ENCODE data around the gene FARP1. TPM values are rescaled to one million over a fixed set of nuclear protein-coding genes. Genes with fewer than 3 reads are reported as not detected.

The FARP1 gene
- total and polyA plus RNA-seq, 2 donors: 5.8 to 7.5 TPM

GRCh38 chr13:98103531-98103930 lies 39.4 kb upstream of the FARP1 start:
- Histone ChIP-seq H3K4me3 (ENCODE audit: low read length in 2 of 2) (no peak overlapping the region), H3K27me3 (ENCODE audit: control insufficient read depth in 2 of 2, insufficient read depth in 1 of 2, low read length in 1 of 2) (no peaks in the 10 kb centered on the region), H3K9me3 (ENCODE audit: control insufficient read depth in 2 of 2, insufficient read depth in 1 of 2, low read length in 1 of 2) (no peaks in the 10 kb centered on the region), H3K27ac (ENCODE audit: low read depth in 1 of 2, low read length in 1 of 2) (no peak overlapping the region), H3K4me1 (ENCODE audit: control insufficient read depth in 2 of 2, insufficient read depth in 2 of 2, low read length in 2 of 2) (no peaks in the 10 kb centered on the region), H3K36me3 (ENCODE audit: control insufficient read depth in 2 of 2, insufficient read depth in 2 of 2, low read length in 1 of 2) (no peaks in the 10 kb centered on the region)
- 93% methylated on average over 2 of the region's 2 CpGs for WGBS
- no peak for DNase-seq (ENCODE audit: low read depth in 6 of 9, low spot score in 9 of 9)

GRCh38 chr13:98103942-98104880 lies 38.7 kb upstream of the FARP1 start:
- no peaks in the 10 kb centered on the region for H3K9me3 ChIP-seq (ENCODE audit: control insufficient read depth in 2 of 2, insufficient read depth in 1 of 2, low read length in 1 of 2)
- H3K4me1 ChIP-seq (ENCODE audit: control insufficient read depth in 2 of 2, insufficient read depth in 2 of 2, low read length in 2 of 2): no peaks in the 10 kb centered on the region
- H3K36me3 ChIP-seq (ENCODE audit: control insufficient read depth in 2 of 2, insufficient read depth in 2 of 2, low read length in 1 of 2): no peaks in the 10 kb centered on the region
- WGBS: 86% methylated on average over 10 of the region's 10 CpGs
- DNase-seq (ENCODE audit: low read depth in 6 of 9, low spot score in 9 of 9): no peak
- H3K4me3 ChIP-seq (ENCODE audit: low read length in 2 of 2): no peak overlapping the region
- no peaks in the 10 kb centered on the region for H3K27me3 ChIP-seq (ENCODE audit: control insufficient read depth in 2 of 2, insufficient read depth in 1 of 2, low read length in 1 of 2)
- no peak overlapping the region for H3K27ac ChIP-seq (ENCODE audit: low read depth in 1 of 2, low read length in 1 of 2)

GRCh38 chr13:98105929-98106336 lies 37.0 kb upstream of the FARP1 start:
- Histone ChIP-seq H3K27me3 (ENCODE audit: control insufficient read depth in 2 of 2, insufficient read depth in 1 of 2, low read length in 1 of 2) (no peaks in the 10 kb centered on the region), H3K27ac (ENCODE audit: low read depth in 1 of 2, low read length in 1 of 2) (no peak overlapping the region), H3K4me1 (ENCODE audit: control insufficient read depth in 2 of 2, insufficient read depth in 2 of 2, low read length in 2 of 2) (no peaks in the 10 kb centered on the region), H3K9me3 (ENCODE audit: control insufficient read depth in 2 of 2, insufficient read depth in 1 of 2, low read length in 1 of 2) (no peaks in the 10 kb centered on the region), H3K36me3 (ENCODE audit: control insufficient read depth in 2 of 2, insufficient read depth in 2 of 2, low read length in 1 of 2) (no peaks in the 10 kb centered on the region), H3K4me3 (ENCODE audit: low read length in 2 of 2) (no peak overlapping the region)
- WGBS: 51% methylated on average over 3 of the region's 3 CpGs
- no peak for DNase-seq (ENCODE audit: low read depth in 6 of 9, low spot score in 9 of 9)

DNA sequence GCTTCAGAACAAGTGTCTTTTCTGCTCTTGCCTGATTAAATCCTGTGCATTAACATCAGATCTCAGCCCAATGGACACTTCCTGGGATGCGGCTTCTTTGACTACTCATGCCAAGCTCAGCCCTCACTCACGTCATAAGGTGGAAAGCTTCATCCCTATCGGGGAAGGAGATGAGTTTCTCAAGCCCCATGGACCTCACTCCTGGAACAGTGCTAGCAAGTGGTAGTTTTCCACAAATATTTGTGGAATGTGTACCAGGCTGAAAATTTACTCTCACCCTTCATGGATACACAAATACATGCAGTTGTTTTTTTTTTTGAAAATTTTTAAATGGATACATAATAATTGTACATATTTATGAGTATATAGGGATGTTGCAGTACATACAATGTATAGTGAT lies 34.6 kb upstream of the FARP1 start:
- H3K9me3 ChIP-seq (ENCODE audit: control insufficient read depth in 2 of 2, insufficient read depth in 1 of 2, low read length in 1 of 2): no peaks in the 10 kb centered on the region
- no peak for DNase-seq (ENCODE audit: low read depth in 6 of 9, low spot score in 9 of 9)
- no peaks in the 10 kb centered on the region for H3K36me3 ChIP-seq (ENCODE audit: control insufficient read depth in 2 of 2, insufficient read depth in 2 of 2, low read length in 1 of 2)
- H3K4me3 ChIP-seq (ENCODE audit: low read length in 2 of 2): no peak overlapping the region
- H3K4me1 ChIP-seq (ENCODE audit: control insufficient read depth in 2 of 2, insufficient read depth in 2 of 2, low read length in 2 of 2): no peaks in the 10 kb centered on the region
- no peak overlapping the region for H3K27ac ChIP-seq (ENCODE audit: low read depth in 1 of 2, low read length in 1 of 2)
- H3K27me3 ChIP-seq (ENCODE audit: control insufficient read depth in 2 of 2, insufficient read depth in 1 of 2, low read length in 1 of 2): no peaks in the 10 kb centered on the region
- 97% methylated on average over 3 of the region's 3 CpGs for WGBS

DNA sequence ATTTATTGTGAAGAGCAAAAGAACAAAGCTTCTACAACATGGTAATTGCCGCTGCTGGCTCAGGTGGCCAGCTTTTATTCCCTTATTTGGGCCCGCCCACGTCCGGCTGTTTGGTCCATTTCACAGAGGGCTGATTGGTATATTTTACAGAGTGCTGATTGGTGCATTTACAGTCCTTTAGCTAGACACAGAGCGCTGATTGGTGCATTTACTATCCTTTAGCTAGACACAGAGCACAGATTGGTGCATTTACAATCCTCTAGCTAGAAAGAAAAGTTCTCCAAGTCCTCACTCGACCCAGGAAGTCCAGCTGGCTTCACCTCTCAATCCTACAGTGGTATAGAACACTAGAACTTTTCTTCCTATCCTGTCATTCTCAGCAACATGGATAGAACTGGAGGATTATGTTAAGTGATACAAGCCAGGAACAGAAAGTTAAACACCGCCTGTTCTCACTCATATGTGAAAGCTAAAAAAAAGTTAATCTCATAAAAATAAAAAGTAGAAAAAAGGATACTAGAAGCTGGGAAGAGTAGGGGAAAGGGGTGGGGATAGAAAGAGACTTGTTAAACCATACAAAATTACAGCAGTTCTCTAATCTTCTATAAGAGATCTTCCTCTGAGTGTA lies 33.6 kb upstream of the FARP1 start:
- no peak overlapping the region for H3K27ac ChIP-seq (ENCODE audit: low read depth in 1 of 2, low read length in 1 of 2)
- H3K4me1 ChIP-seq (ENCODE audit: control insufficient read depth in 2 of 2, insufficient read depth in 2 of 2, low read length in 2 of 2): no peaks in the 10 kb centered on the region
- 92% methylated on average over 7 of the region's 7 CpGs for WGBS
- no peak for DNase-seq (ENCODE audit: low read depth in 6 of 9, low spot score in 9 of 9)
- no peak overlapping the region for H3K4me3 ChIP-seq (ENCODE audit: low read length in 2 of 2)
- H3K27me3 ChIP-seq (ENCODE audit: control insufficient read depth in 2 of 2, insufficient read depth in 1 of 2, low read length in 1 of 2): no peaks in the 10 kb centered on the region
- no peaks in the 10 kb centered on the region for H3K9me3 ChIP-seq (ENCODE audit: control insufficient read depth in 2 of 2, insufficient read depth in 1 of 2, low read length in 1 of 2)
- H3K36me3 ChIP-seq (ENCODE audit: control insufficient read depth in 2 of 2, insufficient read depth in 2 of 2, low read length in 1 of 2): no peaks in the 10 kb centered on the region

DNA sequence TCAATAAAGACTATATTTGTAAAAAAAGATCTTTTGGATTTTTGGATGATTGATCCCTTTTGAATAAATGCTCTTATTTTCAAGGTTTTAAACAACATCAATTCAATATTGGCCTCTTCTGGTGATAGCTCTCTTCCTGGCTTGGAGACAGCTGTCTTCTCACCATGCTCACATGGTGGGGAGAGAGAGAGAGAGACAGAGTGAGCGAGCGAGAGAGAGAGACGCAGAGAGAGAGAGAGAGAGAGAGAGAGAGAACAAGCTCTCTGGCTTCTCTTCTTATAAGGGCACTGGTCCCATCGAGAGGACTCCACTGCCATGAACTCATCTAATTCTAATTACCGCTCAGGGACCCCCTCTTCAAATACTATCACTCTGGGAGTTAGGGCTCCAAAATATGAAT lies 32.1 kb upstream of the FARP1 start:
- Histone ChIP-seq H3K36me3 (ENCODE audit: control insufficient read depth in 2 of 2, insufficient read depth in 2 of 2, low read length in 1 of 2) (no peaks in the 10 kb centered on the region), H3K27me3 (ENCODE audit: control insufficient read depth in 2 of 2, insufficient read depth in 1 of 2, low read length in 1 of 2) (no peaks in the 10 kb centered on the region), H3K9me3 (ENCODE audit: control insufficient read depth in 2 of 2, insufficient read depth in 1 of 2, low read length in 1 of 2) (no peaks in the 10 kb centered on the region), H3K4me1 (ENCODE audit: control insufficient read depth in 2 of 2, insufficient read depth in 2 of 2, low read length in 2 of 2) (no peaks in the 10 kb centered on the region), H3K27ac (ENCODE audit: low read depth in 1 of 2, low read length in 1 of 2) (no peak overlapping the region), H3K4me3 (ENCODE audit: low read length in 2 of 2) (no peak overlapping the region)
- no peak for DNase-seq (ENCODE audit: low read depth in 6 of 9, low spot score in 9 of 9)
- WGBS: 90% methylated on average over 5 of the region's 5 CpGs

DNA sequence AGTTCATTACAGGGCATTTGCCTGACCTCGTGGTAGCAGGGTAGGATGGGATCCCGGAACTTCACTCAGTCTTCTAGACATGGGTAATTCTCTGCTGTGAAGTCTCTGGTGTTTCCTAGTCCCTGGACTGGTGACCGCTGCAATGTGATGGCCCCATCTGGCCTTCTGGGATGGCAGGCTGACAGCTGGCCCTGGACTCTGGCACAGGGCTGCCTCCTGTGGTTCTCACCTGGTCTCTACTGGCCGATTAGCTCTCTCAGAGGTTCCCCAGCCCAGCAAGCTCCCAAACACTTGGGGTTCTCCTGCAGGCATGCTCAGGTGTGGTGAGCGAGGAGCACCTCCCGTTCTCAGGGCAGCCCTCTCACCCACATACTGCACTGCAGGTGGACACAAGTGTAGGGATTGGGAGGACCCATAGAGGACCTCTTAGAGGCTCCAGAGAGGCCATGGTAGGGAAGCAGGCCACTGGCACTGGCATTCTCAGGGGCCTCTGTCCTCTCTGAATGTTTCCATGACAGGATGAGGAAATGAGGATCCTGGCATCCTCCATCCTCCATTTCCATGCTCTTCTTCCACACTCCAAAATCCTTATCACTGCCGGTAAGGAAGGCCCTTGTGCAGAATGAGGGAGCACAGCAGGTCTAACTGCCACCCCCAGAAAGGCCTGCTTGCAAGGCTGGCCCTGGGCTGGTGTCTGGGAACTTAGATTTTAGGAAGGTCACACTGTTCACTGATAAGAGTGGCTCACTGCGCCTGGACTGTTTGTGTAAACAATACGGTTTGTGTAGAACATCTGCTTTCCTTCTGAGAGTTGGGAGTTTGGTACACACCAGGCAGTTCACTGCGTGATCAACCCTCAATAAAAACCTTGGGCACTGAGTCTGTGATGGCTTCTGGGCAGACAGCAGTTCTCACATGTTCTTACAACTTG lies 31.5 kb upstream of the FARP1 start:
- H3K4me1 ChIP-seq (ENCODE audit: control insufficient read depth in 2 of 2, insufficient read depth in 2 of 2, low read length in 2 of 2): no peaks in the 10 kb centered on the region
- H3K27me3 ChIP-seq (ENCODE audit: control insufficient read depth in 2 of 2, insufficient read depth in 1 of 2, low read length in 1 of 2): no peaks in the 10 kb centered on the region
- H3K9me3 ChIP-seq (ENCODE audit: control insufficient read depth in 2 of 2, insufficient read depth in 1 of 2, low read length in 1 of 2): no peaks in the 10 kb centered on the region
- 96% methylated on average over 10 of the region's 10 CpGs for WGBS
- H3K4me3 ChIP-seq (ENCODE audit: low read length in 2 of 2): no peak overlapping the region
- DNase-seq (ENCODE audit: low read depth in 6 of 9, low spot score in 9 of 9): no peak
- H3K27ac ChIP-seq (ENCODE audit: low read depth in 1 of 2, low read length in 1 of 2): no peak overlapping the region
- no peaks in the 10 kb centered on the region for H3K36me3 ChIP-seq (ENCODE audit: control insufficient read depth in 2 of 2, insufficient read depth in 2 of 2, low read length in 1 of 2)

DNA sequence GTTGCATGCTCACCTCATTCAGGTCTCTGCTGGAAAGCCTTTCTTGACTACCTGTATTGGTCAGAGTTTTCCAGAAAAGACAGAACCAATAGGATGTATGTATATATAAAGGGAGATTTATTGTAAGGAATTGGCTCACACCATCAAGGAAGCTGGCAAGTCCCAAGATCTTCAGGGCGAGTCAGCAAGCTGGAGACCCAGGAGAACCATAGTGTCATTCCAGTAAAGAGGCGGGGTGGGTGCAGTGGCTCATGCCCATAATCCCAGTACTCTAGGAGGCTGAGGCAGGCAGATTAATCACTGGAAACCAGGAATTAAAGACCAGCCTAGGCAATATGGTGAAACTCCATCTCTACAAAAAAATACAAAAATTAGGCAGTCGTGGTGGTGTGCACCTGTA lies 30.4 kb upstream of the FARP1 start:
- Histone ChIP-seq H3K27ac (ENCODE audit: low read depth in 1 of 2, low read length in 1 of 2) (no peak overlapping the region), H3K4me1 (ENCODE audit: control insufficient read depth in 2 of 2, insufficient read depth in 2 of 2, low read length in 2 of 2) (no peaks in the 10 kb centered on the region), H3K9me3 (ENCODE audit: control insufficient read depth in 2 of 2, insufficient read depth in 1 of 2, low read length in 1 of 2) (no peaks in the 10 kb centered on the region), H3K36me3 (ENCODE audit: control insufficient read depth in 2 of 2, insufficient read depth in 2 of 2, low read length in 1 of 2) (no peaks in the 10 kb centered on the region), H3K4me3 (ENCODE audit: low read length in 2 of 2) (no peak overlapping the region), H3K27me3 (ENCODE audit: control insufficient read depth in 2 of 2, insufficient read depth in 1 of 2, low read length in 1 of 2) (no peaks in the 10 kb centered on the region)
- 94% methylated on average over 3 of the region's 3 CpGs for WGBS
- no peak for DNase-seq (ENCODE audit: low read depth in 6 of 9, low spot score in 9 of 9)

DNA sequence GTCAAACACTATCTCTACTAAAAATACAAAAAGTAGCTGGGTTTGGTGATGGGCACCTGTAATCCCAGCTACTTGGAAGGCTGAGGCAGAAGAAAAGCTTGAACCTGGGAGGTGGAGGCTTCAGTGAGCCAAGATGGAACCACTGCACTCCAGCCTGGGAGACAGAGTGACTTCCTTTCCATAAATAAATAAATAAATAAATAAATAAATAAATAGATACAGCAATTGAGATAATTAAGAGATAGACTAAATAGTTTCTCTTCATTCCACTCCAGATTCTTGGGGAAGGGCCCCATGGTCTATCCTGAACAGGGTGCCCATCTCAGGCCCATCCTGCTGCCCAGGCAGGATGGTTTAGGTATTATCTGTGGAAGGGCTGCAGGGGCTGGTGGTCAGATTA lies 24.0 kb upstream of the FARP1 start:
- Histone ChIP-seq H3K9me3 (ENCODE audit: control insufficient read depth in 2 of 2, insufficient read depth in 1 of 2, low read length in 1 of 2) (peaks cover 1 to 4% of the 10 kb centered on the region in 2 donors), H3K4me3 (ENCODE audit: low read length in 2 of 2) (no peak overlapping the region), H3K4me1 (ENCODE audit: control insufficient read depth in 2 of 2, insufficient read depth in 2 of 2, low read length in 2 of 2) (no peaks in the 10 kb centered on the region), H3K27me3 (ENCODE audit: control insufficient read depth in 2 of 2, insufficient read depth in 1 of 2, low read length in 1 of 2) (no peaks in the 10 kb centered on the region), H3K36me3 (ENCODE audit: control insufficient read depth in 2 of 2, insufficient read depth in 2 of 2, low read length in 1 of 2) (no peaks in the 10 kb centered on the region), H3K27ac (ENCODE audit: low read depth in 1 of 2, low read length in 1 of 2) (no peak overlapping the region)
- DNase-seq (ENCODE audit: low read depth in 6 of 9, low spot score in 9 of 9): no peak

Data from thymus (tissue), 11 donors.